AG04450 (cell line): ENCODE measurements around the gene SCTR. TPM values are rescaled to one million over a fixed set of nuclear protein-coding genes. Genes with fewer than 3 reads are reported as not detected.

Source experiments
- CTCF ChIA-PET: fragments of 300-600, 350-600 bp; formaldehyde crosslinking; extraction: SDS; loops from one replicate; lab custom pipeline; 2022; ENCODE audit warnings: antibody characterized with exemption, inconsistent platforms; lab: Charles Lee
- POLR2A ChIA-PET: fragments of 350-600 bp; formaldehyde crosslinking; extraction: SDS; loops from one replicate; lab custom pipeline; 2021; ENCODE audit warnings: antibody characterized with exemption, inconsistent platforms; lab: Yijun Ruan, JAX
- DNase-seq: peaks from one replicate; pipeline ENCODE4 v3.0.0-alpha.2; 2011; ENCODE audit warnings: low read depth, low spot score
- H3K27ac ChIP-seq: one replicate; pipeline ENCODE4 v1.5.1; 2012; ENCODE audit warnings: low read depth, low read length, control low read depth
- H3K27me3 ChIP-seq: one replicate; pipeline ENCODE4 v1.6.0; 2012; ENCODE audit warnings: low read length; ENCODE audit not compliant: control insufficient read depth, insufficient read depth
- H3K4me3 ChIP-seq: 2 replicates; pipeline ENCODE4 v1.5.1; 2011; ENCODE audit warnings: mild to moderate bottlenecking, low read depth, low read length, control low read depth
- H3K9me3 ChIP-seq: 2 replicates; pipeline ENCODE4 v1.5.1; 2012; ENCODE audit warnings: low read length; ENCODE audit not compliant: control insufficient read depth, insufficient read depth
- polyA plus RNA-seq: library from polyadenylated mRNA; depleted of rRNA; stranded (reverse); fragments of >200 nt; gene quantifications from 2 replicates; pipeline ENCODE4 v1.2.3, GENCODE V29; 2011
- TF ChIP-seq, protein P1 (sequence below): IDR thresholded peaks from 2 replicates; pipeline ENCODE4 v1.5.1; 2011; ENCODE audit warnings: low read depth, low read length, control low read depth, inconsistent platforms

Gene SCTR
- polyA plus RNA-seq, 1 experiment: not detected

GRCh38 chr2:119490653-119491195 lies 33.6 kb downstream of the SCTR start:
- H3K27me3 ChIP-seq: peaks cover 11% of the 10 kb centered on the region
- no peaks in the 10 kb centered on the region for H3K9me3 ChIP-seq
- CTCF ChIA-PET: interaction anchor here (1.3 kb wide), 1 partner anchor 12 kb away, joined by 3 read pairs; no protein-coding TSS in a partner anchor
- TF ChIP-seq, protein P1, sequence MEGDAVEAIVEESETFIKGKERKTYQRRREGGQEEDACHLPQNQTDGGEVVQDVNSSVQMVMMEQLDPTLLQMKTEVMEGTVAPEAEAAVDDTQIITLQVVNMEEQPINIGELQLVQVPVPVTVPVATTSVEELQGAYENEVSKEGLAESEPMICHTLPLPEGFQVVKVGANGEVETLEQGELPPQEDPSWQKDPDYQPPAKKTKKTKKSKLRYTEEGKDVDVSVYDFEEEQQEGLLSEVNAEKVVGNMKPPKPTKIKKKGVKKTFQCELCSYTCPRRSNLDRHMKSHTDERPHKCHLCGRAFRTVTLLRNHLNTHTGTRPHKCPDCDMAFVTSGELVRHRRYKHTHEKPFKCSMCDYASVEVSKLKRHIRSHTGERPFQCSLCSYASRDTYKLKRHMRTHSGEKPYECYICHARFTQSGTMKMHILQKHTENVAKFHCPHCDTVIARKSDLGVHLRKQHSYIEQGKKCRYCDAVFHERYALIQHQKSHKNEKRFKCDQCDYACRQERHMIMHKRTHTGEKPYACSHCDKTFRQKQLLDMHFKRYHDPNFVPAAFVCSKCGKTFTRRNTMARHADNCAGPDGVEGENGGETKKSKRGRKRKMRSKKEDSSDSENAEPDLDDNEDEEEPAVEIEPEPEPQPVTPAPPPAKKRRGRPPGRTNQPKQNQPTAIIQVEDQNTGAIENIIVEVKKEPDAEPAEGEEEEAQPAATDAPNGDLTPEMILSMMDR: no peak
- H3K27ac ChIP-seq: no peak overlapping the region
- H3K4me3 ChIP-seq: no peak overlapping the region
- POLR2A ChIA-PET: no interaction called here
- no peak for DNase-seq

DNA sequence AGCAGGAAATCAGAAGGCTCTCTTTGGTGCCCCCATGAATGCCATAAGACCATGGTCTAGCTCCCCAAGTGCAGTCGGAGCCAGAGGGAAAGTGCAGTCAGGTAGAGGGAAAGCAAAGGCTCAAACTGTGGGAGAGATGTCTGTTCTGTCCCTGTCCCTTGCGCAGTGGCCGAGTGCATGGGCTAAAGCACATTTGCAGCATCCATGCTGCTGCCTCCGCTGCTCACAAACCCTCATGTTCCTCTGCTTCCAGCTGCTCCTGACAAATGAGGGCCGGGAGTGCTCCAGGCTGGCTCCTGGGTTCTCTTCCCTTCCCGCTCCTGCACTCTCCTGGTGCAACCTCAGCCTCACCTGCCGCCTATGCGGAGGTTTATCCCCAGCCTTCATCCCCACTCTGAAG lies 34.2 kb downstream of the SCTR start:
- peaks cover 11% of the 10 kb centered on the region for H3K27me3 ChIP-seq

DNA sequence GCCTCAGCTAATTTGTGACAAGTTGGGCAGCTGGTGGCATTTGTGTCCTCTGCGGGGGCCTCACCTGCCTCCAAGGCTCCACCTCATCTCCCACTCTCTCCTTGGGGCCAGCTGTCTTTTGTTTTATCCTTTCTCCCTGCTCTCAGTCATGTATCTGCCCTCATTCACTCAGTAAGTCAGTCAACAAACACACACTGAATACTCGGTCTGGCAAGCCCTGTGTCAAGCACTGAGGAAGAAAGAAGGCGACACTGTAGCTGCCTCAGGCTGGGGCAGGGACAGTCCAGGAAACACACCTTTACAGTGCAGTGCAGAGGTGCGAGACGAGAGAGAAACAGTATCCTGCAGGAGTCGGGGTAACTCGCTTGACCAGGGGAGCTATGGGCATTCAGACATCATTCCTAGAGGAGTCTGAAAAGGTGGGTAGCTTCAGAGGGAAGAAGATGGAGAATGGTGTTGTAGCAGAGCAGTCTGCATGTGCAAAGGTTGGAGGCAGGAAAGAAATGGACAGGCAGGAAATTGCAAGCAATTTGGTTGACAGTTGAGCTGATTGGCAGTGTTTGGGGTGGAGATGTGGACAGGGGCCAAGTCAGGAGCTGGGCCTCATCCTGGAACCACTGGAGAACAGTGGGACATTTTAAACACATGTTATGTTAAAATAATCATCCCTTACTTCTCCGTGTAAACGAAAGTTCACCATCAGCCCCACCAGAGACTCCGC lies 34.9 kb downstream of the SCTR start:
- Histone ChIP-seq H3K9me3 (no peaks in the 10 kb centered on the region), H3K4me3 (no peak overlapping the region), H3K27me3 (peaks cover 14% of the 10 kb centered on the region), H3K27ac (no peak overlapping the region)
- no peak for DNase-seq
- CTCF ChIA-PET: interaction anchor here (1.3 to 5.7 kb wide), 2 partner anchors 10 to 13 kb away, joined by 3 to 32 read pairs; no protein-coding TSS in a partner anchor
- POLR2A ChIA-PET: no interaction called here
- TF ChIP-seq, protein P1: no peak

More for the DNA sequence above, 34.2 kb downstream of the SCTR start:
- Histone ChIP-seq H3K27ac (no peak overlapping the region), H3K9me3 (no peaks in the 10 kb centered on the region), H3K4me3 (no peak overlapping the region)
- ChIA-PET POLR2A (no interaction called here), CTCF (interaction anchor here (1.3 to 5.7 kb wide), 2 partner anchors 11 to 14 kb away, joined by 3 to 32 read pairs; no protein-coding TSS in a partner anchor)
- DNase-seq: no peak
- TF ChIP-seq, protein P1: no peak

GRCh38 chr2:119488245-119489214 lies 35.8 kb downstream of the SCTR start:
- Histone ChIP-seq H3K27me3 (peaks cover 16% of the 10 kb centered on the region), H3K4me3 (no peak overlapping the region), H3K9me3 (no peaks in the 10 kb centered on the region), H3K27ac (no peak overlapping the region)
- CTCF ChIA-PET: interaction anchor here (5.7 kb wide), 1 partner anchor 12 kb away, joined by 32 read pairs; no protein-coding TSS in a partner anchor
- no peak for DNase-seq
- TF ChIP-seq, protein P1: no peak
- POLR2A ChIA-PET: no interaction called here
